Stimulated activated CD8-positive, alpha-beta memory T cell treated with anti-CD3 and anti-CD28 coated beads, Interleukin-15, amount 100 ng/mL, for 48 hours (primary cell): Measurements from ENCODE around the gene TPBG.

Source experiments
- DNase-seq, 2 donors: peaks; one replicate each; pipeline ENCODE4 v3.0.0-alpha.2; 2020; ENCODE audit warnings: low read depth in 2 of 2

TPBG gene, protein sequence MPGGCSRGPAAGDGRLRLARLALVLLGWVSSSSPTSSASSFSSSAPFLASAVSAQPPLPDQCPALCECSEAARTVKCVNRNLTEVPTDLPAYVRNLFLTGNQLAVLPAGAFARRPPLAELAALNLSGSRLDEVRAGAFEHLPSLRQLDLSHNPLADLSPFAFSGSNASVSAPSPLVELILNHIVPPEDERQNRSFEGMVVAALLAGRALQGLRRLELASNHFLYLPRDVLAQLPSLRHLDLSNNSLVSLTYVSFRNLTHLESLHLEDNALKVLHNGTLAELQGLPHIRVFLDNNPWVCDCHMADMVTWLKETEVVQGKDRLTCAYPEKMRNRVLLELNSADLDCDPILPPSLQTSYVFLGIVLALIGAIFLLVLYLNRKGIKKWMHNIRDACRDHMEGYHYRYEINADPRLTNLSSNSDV

DNA sequence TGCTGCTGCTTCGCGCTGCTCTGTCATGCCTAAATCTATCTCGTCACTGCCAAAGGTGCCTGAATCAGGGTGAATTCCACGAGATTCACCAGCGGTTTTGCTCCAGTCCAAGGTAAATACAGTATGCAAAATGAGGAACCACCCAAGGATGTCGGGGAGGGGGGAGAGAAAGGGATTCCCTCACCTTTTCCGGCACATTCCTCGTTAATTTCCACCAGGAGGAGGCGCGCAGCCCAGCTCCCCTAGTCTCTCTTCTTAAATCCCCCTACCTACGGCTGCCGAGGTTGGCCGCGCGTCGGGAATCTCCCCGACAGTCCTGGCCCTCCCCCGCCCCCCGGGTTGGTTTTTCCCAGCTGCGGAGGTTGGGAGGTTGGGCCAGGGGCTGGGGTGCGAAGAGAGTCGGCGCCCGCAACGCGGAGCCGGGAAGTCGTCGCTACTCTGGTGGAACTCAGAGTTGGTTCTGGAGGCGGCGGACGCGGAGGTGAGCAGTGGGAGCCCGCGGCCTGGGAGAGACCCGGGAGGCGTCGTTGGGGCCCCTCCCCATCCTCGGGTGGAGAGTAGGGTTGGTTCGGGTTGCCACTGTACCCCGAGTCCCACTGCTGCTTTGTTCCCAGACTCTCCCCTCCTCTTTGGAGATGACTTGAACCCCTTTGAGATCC, at the start of gene TPBG:
Gene TPBG (plus strand): TSS at position 390 of the 659 bp plus-strand sequence. CDS start 1,145 bp downstream, outside the sequence.
- DNase-seq: no peak

DNA sequence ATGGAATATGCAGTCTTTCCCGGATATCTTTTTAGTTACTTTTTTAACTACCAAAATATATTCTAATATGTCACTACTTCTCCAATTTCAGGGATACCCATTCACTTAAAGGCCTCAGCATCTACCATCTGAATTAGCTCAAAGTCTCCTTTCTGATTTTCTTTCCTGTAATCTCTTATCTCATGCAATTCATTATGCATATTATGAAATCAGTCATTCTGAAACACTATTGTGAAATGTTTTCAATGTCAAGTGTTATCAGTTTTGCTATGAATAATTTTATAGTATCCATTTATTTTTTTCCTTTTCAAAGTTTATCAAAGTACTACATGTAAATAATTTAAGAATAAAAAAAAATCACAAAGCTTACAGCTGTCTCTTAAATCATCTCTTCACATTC, 41.2 kb upstream of the TPBG start:
- no peak for DNase-seq

DNA sequence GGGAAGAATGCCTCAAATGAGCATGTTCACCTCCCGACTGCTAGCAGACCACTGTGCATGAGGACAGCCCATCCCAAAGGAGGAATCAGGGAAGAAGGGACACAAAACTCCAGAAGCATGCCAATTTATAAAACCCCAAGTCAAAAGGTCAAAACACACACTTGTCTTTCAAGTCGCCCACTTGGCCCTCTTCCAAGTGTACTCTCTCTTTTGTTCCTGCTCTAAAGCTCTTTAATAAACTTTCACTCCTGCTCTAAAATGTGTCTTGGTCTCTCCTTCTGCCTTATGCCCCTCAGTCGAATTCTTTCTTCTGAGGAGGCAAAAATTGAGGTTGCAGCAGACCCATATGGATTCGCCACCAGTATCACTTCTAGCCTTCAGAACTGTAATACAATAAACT, 33.9 kb upstream of the TPBG start:
- no peak for DNase-seq

DNA sequence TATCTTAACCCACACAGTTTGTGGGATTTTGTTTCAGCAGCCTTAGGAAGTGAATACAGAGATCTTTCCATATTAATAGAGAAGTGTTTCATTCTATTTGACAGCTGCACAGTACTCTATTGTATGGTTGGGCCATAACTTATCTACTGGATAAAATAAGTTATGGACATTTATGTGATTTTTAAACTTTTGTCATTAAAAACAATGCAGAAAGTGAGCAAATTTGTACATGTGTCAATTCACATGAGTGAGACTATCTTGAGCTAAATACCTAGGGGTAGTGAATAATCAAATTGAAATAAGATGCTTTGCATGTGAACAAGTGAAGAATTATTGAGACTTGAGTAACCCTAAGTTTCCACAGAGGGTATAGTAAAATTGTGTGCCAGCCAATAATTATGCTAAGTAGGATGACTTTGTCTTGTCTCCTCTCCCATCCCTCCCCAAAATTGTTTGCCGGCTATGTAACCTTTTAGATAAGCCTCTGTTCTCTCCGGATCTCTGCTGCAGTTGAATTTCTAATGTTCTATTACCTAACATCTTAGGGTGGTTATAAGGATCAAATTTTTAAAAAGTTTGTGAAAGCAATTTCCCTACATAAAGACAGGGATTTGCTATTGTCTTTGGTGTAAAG, 33.3 kb upstream of the TPBG start:
- no peak for DNase-seq

GRCh38 chr6:82331031-82331773, 32.4 kb upstream of the TPBG start:
- no peak for DNase-seq

GRCh38 chr6:82333781-82334180, 29.8 kb upstream of the TPBG start:
- DNase-seq: no peak

DNA sequence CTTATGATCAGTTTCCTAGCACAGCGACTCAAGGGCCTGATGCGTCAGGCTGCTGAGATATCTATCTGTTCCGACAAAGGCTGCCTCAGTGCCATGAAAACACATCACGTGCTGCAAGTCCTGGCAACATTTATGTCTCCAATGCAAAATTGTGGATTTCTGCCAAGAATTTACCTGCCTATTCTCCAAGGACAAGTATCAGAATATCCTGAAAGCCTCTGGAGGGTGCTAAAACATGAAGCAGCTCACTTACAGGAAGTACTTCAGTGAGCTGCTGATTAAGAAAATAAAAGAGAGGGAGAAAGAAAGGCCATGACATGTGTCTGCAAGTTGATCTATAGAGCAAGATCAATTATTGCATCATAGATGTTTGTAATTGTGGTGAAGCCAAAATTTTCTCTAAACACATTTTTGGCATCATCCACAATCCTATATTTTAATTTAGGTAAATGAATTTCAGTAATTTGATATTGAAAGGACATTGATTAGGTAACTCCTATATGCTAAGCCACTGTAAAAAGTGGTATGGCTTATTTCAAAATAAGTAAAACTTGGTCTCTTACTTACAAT, 25.8 kb upstream of the TPBG start:
- DNase-seq: no peak

DNA sequence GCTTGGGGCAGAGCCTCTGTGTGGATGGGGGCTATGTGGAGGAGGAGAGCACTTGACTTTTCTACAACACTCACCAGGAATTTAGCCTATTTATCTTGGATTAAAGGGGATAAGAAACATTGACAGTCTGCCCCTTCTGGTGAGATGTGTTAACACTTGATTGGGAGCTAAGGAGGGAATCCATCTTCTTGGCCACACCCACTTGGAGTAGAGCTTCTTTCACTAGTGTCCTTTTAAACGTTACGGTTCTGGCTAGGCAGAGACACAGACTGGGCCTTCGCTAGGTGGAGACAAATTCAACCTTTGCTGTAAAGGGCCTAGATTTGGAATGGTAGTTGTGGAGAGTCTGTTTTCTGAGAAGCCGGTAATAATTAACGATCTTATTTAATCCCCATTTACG, 15.5 kb upstream of the TPBG start:
- no peak for DNase-seq

DNA sequence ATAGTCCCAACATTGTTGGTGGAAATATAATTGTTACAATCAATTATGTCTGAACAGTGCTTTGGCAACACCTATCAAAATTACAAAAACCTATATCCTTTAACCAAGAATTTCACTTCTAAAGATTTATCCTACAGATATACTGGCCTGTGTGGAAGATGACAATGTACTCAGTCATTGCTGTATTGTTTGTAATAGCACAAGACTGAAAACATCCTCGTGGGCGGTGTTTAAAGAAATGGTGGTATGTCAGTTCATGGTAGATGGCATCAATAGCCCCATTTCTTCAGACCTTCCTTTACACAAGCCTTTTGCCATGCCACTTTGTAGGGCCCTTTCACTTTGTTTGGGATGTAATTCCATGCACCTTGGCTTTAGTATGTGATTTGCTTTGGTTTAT, 9.8 kb upstream of the TPBG start:
- DNase-seq: no peak

GRCh38 chr6:82360552-82360951, 3.1 kb upstream of the TPBG start:
- no peak for DNase-seq

DNA sequence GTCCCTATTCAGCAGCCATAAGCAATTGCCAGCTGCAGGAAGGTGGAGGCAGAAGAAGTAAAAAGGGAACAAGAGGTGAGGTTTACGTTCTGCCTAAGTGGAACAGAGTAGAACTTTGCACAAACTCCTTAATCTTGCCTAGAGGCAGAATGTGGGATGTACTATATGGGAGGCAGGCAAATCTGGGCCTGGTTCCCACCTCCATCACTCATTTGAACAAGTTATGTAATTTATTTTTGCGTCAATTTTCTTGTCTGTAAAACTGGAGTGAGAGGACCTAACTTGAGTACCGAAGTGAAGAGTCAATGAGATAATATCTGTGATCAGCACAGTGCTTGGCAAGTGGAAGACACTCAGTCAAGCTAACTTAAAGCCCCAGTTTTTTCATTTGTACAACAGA, 2.0 kb upstream of the TPBG start:
- no peak for DNase-seq

GRCh38 chr6:82362144-82362543, 1.5 kb upstream of the TPBG start:
- DNase-seq: no peak

DNA sequence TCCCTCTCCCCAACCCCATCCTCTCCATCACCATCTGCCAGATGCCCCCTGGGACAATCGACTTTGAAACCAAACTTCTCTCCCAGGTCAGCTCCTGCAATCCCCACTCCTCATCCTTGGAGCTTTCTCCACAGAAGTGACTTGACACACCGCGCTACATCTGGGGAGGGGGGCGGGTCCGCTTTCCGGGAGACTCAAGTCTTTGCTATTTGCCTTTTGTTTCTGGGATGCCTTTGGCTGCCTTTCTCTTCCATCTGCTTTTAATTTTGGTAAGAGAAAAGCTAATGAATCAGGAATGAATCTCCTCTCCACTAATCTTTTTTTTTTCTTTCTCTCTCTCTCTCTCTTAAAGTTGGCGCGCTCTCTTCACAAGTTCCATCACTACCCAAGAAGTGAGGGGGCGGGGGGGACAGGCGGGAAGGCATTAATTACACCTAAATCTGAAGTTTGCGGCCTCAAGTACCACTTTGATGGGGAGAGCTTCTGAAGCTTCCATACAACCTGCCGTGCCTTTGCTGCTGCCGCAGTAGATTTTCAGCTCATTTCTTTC, 664 bp upstream of the TPBG start:
- no peak for DNase-seq

DNA sequence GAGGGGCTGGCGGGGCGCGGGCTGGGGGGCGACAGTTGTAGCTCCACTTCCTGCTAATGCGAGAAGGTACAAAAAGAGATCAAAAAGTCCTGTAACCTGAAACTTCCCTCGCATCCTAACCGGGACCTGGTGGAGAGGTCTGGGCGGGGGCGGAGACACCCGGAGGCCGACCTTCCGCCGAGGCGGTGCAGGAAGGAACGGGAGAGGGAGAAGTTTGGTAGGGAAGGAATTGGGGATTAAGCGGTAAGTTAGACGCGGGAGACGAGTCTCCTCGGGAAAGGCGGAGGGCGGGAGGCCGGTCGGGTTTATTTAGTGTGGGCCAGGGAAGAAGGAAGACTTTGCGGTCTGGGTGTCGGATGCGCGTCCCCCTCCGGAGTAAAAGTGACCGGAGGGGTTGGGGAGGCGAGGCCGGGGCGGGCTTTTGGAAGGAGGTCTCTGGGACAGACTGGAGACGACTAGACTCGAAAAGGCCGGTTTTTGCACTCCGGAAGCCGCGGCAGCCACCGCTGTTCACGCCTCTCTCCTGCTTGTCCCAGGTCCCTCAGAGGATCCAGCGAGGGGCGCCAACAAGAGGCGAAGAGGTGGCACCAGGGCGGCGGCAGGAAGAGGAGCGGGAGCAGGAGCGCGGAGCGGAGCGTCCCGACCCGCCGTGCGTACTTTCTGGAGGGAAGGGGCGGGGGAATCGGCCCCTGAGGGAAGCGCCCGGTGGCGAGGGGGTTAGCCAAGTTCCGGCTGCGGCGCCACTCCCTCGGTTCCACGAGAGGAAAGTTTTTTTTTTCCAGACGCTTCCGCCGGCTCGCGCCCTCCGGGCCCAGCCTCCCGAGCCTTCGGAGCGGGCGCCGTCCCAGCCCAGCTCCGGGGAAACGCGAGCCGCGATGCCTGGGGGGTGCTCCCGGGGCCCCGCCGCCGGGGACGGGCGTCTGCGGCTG, 734 bp downstream of the TPBG start:
- DNase-seq: no peak

DNA sequence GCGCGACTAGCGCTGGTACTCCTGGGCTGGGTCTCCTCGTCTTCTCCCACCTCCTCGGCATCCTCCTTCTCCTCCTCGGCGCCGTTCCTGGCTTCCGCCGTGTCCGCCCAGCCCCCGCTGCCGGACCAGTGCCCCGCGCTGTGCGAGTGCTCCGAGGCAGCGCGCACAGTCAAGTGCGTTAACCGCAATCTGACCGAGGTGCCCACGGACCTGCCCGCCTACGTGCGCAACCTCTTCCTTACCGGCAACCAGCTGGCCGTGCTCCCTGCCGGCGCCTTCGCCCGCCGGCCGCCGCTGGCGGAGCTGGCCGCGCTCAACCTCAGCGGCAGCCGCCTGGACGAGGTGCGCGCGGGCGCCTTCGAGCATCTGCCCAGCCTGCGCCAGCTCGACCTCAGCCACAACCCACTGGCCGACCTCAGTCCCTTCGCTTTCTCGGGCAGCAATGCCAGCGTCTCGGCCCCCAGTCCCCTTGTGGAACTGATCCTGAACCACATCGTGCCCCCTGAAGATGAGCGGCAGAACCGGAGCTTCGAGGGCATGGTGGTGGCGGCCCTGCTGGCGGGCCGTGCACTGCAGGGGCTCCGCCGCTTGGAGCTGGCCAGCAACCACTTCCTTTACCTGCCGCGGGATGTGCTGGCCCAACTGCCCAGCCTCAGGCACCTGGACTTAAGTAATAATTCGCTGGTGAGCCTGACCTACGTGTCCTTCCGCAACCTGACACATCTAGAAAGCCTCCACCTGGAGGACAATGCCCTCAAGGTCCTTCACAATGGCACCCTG, 1.6 kb downstream of the TPBG start:
- no peak for DNase-seq

DNA sequence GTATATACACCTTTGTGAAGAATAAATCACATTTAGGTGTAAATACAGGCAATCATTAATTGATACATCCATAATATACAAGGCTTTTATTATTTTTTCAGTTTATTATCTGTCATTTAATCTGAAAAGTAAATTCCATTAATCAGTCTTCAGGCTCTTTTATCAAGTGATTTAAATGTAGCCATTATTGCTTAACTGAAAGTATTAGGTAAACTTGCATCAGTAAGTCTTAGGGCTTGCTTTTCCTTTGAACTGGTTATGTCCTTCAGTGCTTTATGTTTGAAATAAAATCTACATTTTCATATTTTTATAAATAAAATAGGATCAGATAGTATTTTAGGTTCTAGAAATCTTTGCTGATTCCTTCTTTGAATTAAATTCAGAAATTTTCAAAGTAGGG, 4.1 kb downstream of the TPBG start:
- DNase-seq: no peak

- DNase-seq: no peak
Measured at GRCh38 chr6:82370788-82371187, 7.2 kb downstream of the TPBG start.

DNA sequence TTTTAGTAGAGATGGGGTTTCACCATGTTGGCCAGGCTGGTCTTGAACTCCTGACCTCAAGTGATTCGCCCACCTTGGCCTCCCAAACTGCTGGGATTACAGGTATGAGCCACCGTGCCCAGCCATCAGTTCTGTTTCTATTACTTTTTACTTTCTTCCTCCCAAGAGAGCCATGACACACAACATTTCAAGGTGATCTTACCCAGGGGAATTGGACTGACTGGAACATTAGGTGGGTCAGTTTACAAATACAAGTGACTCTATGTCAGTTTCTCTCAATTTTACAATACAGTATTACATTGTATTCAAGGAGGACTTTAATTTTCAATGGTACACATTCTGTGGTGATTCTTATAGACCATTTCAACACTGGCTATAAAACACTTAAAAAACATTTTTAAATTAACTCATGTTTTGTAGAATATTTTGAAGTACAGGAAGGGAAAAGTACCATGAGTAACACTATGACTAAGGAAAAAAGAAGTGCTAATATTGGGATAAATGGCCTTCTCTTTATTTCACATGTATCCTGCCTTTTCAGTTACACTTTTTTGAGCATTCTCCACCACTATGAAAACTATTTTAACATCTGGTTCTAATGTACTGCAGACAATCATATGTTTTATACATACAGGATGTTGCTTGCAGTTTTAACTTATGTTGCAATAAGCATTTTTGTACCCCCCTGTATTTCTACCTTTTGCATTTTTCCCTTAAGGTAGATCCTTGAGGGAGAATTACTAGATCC, 8.4 kb downstream of the TPBG start:
- DNase-seq: no peak

GRCh38 chr6:82372656-82373055, 9.0 kb downstream of the TPBG start:
- no peak for DNase-seq
